Measurements from ENCODE around the gene TDP1. TPM values are rescaled to one million over a fixed set of nuclear protein-coding genes. Genes with fewer than 3 reads are reported as not detected.

Gene TDP1
- total RNA-seq, 1 experiment from 2014 or later: 36.4 TPM

Other genes with a start within 250 kb of the TDP1 start
- gene EFCAB11, start 1.2 kb upstream of the TDP1 start, total RNA-seq (2014; rRNA removed; shearing (Covaris generic)): 5.7 and 12.3 TPM in 2 replicates
- 0.05 TPM in 1 of 2 replicates, not detected in the other for gene KCNK13, start 106.1 kb downstream of the TDP1 start, total RNA-seq (2014; rRNA removed; shearing (Covaris generic))